Stimulated activated memory B cell treated with anti-CD40 and anti-IgM and Interleukin-4, amounts not matched to agents 10 μg/mL and 1 μg/mL and 100 μg/mL, for 72 hours (primary cell): ENCODE results near the gene CAMTA2.
"Not testable (repeated sequence)": the region's sequence is repeated elsewhere in the genome, so short reads cannot be mapped to it uniquely, and the experiment has no call there.

Experiments
- ATAC-seq: fragments of 150-1000 bp; cut with Tn5 transposase; 2 replicates; pipeline ENCODE4 v1.10.0; 2021
- H3K27ac Mint-ChIP-seq: one replicate; pipeline ENCODE4 v1.8.0; 2022; ENCODE audit warnings: mild to moderate bottlenecking, mixed read lengths
- H3K27me3 Mint-ChIP-seq: one replicate; pipeline ENCODE4 v1.8.0; 2022; ENCODE audit warnings: mixed read lengths
- H3K36me3 Mint-ChIP-seq: one replicate; pipeline ENCODE4 v1.8.0; 2022; ENCODE audit warnings: mixed read lengths
- H3K4me1 Mint-ChIP-seq: one replicate; pipeline ENCODE4 v1.8.0; 2022; ENCODE audit warnings: mixed read lengths
- H3K4me3 Mint-ChIP-seq: one replicate; pipeline ENCODE4 v1.8.0; 2022; ENCODE audit warnings: mild to moderate bottlenecking, moderate library complexity, mixed read lengths
- H3K9me3 Mint-ChIP-seq: one replicate; pipeline ENCODE4 v1.8.0; 2022; ENCODE audit warnings: mixed read lengths

CAMTA2 gene

DNA sequence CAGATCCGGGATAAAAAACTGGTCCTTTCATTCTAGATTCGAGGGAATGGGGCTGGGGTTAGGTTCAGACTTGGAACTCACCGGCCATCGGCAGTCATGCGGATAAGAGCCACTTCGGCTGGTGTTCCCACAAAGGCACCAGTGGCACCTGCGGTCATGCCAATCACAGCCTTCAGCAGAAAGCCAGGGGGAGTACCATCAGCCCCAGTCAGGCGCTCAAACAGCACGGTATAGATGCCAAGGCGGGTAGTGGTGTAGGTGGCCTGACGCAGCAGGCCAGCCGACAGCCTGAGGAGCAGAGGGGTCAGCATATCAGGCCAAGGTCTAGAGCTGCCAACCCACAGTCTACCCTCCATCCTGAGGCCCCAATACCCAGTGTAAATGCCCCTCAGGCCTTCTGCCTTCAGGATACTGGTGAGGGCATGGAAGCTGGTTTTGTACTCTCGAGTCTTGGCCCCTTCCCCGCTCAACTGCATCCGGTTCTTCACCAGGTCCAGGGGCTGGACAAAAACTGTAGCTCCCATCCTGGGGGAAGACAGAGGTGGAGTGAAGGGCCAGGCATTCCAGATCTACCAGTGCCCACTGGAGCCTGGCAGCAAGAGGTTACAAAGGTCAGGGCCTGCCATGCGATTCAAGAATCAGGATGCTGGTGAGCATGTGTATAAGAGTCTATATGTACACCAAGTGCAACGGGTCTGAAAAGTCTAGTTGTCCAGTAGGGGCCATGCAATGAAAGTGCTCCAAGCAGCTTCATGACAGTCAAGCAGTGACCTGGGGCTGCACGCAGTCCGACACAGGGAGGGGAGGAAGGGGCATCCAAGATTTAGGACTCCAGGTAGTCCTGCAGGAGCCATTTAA is 48.6 kb downstream of the CAMTA2 start:
- no peak for ATAC-seq
- peak overlapping the region; percentile 92 for H3K27ac Mint-ChIP-seq
- peaks cover 49% of the 10 kb centered on the region for H3K36me3 Mint-ChIP-seq
- H3K4me3 Mint-ChIP-seq: peak overlapping the region; percentile 91
- peaks cover 53% of the 10 kb centered on the region for H3K4me1 Mint-ChIP-seq
- peaks cover 7% of the 10 kb centered on the region for H3K27me3 Mint-ChIP-seq
- H3K9me3 Mint-ChIP-seq: no peaks in the 10 kb centered on the region

DNA sequence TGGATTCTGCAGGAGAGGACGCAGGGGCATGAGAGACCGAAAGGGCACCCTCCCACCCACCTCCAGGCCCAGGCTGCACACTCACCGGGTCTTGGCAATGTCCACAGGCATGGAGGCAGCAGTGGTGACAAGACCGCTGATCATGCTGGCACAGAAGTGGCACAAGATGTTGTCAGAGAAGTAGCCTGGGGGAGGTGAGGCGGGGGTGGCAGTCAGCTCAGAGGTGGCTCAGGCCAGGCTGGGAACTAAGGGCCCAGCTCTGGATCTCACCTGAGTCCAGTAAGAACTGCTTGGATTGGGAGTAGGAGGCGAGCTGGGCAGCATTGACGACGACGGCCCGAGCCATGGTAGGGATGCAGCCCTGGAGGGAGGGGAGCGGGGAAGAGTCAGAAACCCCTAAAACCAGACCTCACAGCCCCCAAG is 49.4 kb downstream of the CAMTA2 start:
- H3K36me3 Mint-ChIP-seq: peaks cover 43% of the 10 kb centered on the region
- peaks cover 11% of the 10 kb centered on the region for H3K27me3 Mint-ChIP-seq
- H3K27ac Mint-ChIP-seq: peak overlapping the region; percentile 92
- H3K4me1 Mint-ChIP-seq: peaks cover 53% of the 10 kb centered on the region
- H3K4me3 Mint-ChIP-seq: peak overlapping the region; percentile 91
- ATAC-seq: no peak
- H3K9me3 Mint-ChIP-seq: no peaks in the 10 kb centered on the region

DNA sequence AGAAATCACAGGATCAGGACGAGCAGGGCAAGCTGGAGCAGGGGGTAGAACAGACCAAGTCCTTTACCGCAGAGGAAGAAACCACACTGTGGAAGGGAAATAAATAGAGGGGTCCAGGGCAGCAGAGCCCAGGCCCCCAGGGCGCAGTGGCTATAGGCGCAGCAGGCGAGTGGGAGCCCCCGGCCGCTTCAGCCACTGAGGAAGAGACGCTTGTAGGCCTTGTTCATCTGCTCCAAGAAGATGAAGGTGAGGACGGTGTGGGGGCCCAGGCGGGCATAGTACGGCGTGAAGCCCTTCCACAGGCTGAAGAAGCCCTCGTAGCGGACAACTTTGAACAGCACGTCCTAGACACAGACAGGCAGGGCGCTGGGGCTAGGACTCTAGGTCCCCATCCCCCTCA is 49.9 kb downstream of the CAMTA2 start:
- H3K4me3 Mint-ChIP-seq: no peak overlapping the region
- peaks cover 38% of the 10 kb centered on the region for H3K36me3 Mint-ChIP-seq
- peaks cover 11% of the 10 kb centered on the region for H3K27me3 Mint-ChIP-seq
- no peak for ATAC-seq
- H3K4me1 Mint-ChIP-seq: peaks cover 53% of the 10 kb centered on the region
- H3K9me3 Mint-ChIP-seq: no peaks in the 10 kb centered on the region
- no peak overlapping the region for H3K27ac Mint-ChIP-seq

DNA sequence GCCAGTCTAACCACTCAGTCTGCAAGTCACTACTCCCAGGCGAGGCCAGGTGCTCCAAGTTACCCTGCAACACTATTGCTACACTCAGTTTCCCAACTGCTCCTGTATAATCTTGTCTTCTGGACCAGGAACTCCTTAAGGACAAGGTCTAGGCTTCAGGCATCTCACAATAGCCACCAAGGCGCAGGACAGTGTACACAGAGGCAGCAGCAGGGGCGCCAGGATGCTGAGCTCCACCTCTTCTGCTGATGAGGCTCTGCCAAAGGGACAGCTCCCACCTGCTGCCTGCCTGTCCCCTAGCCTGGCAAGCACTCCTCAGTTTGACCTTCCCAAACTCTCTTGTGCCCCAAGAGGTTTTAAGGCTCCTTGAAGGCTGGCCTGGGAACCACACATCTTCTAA is 51.0 kb downstream of the CAMTA2 start:
- Mint-ChIP-seq H3K9me3 (no peaks in the 10 kb centered on the region), H3K4me1 (peaks cover 50% of the 10 kb centered on the region), H3K4me3 (no peak overlapping the region), H3K36me3 (peaks cover 37% of the 10 kb centered on the region), H3K27ac (no peak overlapping the region), H3K27me3 (peaks cover 11% of the 10 kb centered on the region)
- no peak for ATAC-seq

- Mint-ChIP-seq H3K27ac (no peak overlapping the region), H3K36me3 (peaks cover 37% of the 10 kb centered on the region), H3K4me1 (peaks cover 51% of the 10 kb centered on the region), H3K9me3 (no peaks in the 10 kb centered on the region), H3K27me3 (peaks cover 11% of the 10 kb centered on the region), H3K4me3 (no peak overlapping the region)
- no peak for ATAC-seq
Observed at GRCh38 chr17:4935650-4936049, 51.8 kb downstream of the CAMTA2 start.

DNA sequence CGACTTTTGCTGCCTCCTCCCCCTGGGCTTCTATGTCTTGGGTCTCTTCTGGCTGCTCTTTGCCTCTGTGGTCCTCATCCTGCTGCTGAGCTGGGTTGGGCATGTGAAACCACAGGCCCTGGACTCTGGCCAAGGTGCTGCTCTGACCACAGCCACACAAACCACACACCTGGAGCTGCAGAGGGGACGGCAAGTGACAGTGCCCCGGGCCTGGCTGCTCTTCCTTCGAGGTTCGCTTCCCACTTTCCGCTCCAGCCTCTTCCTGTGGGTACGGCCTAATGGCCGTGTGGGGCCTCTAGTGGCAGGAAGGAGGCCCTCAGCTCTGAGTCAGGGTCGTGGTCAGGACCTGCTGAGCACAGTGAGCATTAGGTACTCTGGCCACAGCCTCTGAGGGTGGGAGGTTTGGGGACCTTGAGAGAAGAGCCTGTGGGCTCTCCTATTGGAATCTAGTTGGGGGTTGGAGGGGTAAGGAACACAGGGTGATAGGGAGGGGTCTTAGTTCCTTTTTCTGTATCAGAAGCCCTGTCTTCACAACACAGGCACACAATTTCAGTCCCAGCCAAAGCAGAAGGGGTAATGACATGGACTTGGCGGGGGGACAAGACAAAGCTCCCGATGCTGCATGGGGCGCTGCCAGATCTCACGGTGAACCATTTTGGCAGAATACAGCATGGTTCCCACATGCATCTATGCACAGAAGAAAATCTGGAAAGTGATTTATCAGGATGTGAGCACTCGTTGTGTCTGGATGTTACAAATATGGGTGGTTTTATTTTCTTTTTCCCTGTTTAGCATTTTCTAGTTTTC is 53.1 kb downstream of the CAMTA2 start:
- H3K4me1 Mint-ChIP-seq: peaks cover 52% of the 10 kb centered on the region
- peaks cover 39% of the 10 kb centered on the region for H3K36me3 Mint-ChIP-seq
- H3K4me3 Mint-ChIP-seq: peak overlapping the region; percentile 19
- H3K9me3 Mint-ChIP-seq: no peaks in the 10 kb centered on the region
- ATAC-seq: no peak
- peak overlapping the region; percentile 73 for H3K27ac Mint-ChIP-seq
- H3K27me3 Mint-ChIP-seq: peaks cover 11% of the 10 kb centered on the region

- ATAC-seq: no peak
- H3K4me3 Mint-ChIP-seq: no peak overlapping the region
- peaks cover 11% of the 10 kb centered on the region for H3K27me3 Mint-ChIP-seq
- peak overlapping the region; percentile 73 for H3K27ac Mint-ChIP-seq
- peaks cover 39% of the 10 kb centered on the region for H3K36me3 Mint-ChIP-seq
- H3K4me1 Mint-ChIP-seq: peaks cover 45% of the 10 kb centered on the region
- H3K9me3 Mint-ChIP-seq: no peaks in the 10 kb centered on the region
Observed at GRCh38 chr17:4933646-4934045, 53.8 kb downstream of the CAMTA2 start.

DNA sequence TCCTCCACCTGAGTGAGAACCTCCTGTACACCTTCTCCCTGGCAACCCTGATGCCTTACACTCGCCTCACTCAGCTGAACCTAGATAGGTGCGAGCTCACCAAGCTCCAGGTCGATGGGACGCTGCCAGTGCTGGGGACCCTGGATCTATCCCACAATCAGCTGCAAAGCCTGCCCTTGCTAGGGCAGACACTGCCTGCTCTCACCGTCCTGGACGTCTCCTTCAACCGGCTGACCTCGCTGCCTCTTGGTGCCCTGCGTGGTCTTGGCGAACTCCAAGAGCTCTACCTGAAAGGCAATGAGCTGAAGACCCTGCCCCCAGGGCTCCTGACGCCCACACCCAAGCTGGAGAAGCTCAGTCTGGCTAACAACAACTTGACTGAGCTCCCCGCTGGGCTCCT is 54.7 kb downstream of the CAMTA2 start:
- no peak for ATAC-seq
- H3K36me3 Mint-ChIP-seq: peaks cover 34% of the 10 kb centered on the region
- H3K27me3 Mint-ChIP-seq: peaks cover 11% of the 10 kb centered on the region
- H3K4me1 Mint-ChIP-seq: peaks cover 39% of the 10 kb centered on the region
- H3K4me3 Mint-ChIP-seq: no peak overlapping the region
- no peak overlapping the region for H3K27ac Mint-ChIP-seq
- no peaks in the 10 kb centered on the region for H3K9me3 Mint-ChIP-seq

DNA sequence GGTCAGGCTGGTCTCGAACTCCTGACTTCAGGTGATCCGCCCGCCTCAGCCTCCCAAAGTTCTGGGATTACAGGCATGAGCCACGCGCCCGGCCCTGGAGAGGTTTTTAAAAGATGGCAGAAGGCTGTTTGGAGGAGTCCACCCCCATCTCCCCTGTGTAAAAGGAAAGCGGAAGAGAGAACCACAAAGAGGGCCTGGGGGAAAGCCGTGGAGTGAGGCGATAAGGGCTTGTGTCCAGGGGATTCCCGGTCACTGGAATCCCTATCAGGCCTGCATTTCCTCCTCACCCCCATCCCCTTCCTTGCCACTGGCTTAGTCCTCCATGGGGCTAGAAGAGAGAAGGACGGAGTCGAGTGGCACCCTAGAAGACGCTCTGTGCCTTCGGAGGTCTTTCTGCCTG is 55.5 kb downstream of the CAMTA2 start, which contains the start of gene GP1BA:
Gene GP1BA, plus strand, starts transcription at position 315 of the 400 bp plus-strand sequence. CDS start 328 bp downstream, outside the sequence.
- H3K4me1 Mint-ChIP-seq: peaks cover 39% of the 10 kb centered on the region
- H3K9me3 Mint-ChIP-seq: no peaks in the 10 kb centered on the region
- H3K4me3 Mint-ChIP-seq: no peak within 1 kb of the TSS
- H3K36me3 Mint-ChIP-seq: peaks cover 29% of the 10 kb centered on the region
- peak; percentile 64 for ATAC-seq
- H3K27me3 Mint-ChIP-seq: peaks cover 11% of the 10 kb centered on the region
- H3K27ac Mint-ChIP-seq: peak within 1 kb of the TSS; percentile 14

DNA sequence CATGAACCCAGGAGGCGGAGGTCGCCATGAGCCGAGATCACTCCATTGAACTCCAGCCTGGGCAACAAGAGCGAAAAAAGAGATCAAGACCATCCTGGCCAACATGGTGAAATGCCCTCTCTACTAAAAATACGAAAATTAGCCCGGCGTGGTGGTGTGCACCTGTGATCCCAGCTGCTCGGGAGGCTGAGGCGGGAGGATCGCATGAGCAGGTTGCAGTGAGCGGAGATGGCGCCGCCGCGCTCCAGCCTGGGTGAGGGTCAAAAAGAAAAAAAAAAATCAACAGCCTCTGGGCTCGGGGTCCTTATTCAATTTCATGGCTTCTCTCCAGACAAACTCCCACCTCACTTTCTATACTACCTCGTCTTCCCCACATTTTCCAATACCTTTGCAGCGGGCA is 58.6 kb downstream of the CAMTA2 start:
- H3K36me3 Mint-ChIP-seq: peaks cover 19% of the 10 kb centered on the region
- no peak overlapping the region for H3K4me3 Mint-ChIP-seq
- peaks cover 36% of the 10 kb centered on the region for H3K4me1 Mint-ChIP-seq
- ATAC-seq: no peak
- H3K27ac Mint-ChIP-seq: no peak overlapping the region
- no peaks in the 10 kb centered on the region for H3K9me3 Mint-ChIP-seq
- peaks cover 4% of the 10 kb centered on the region for H3K27me3 Mint-ChIP-seq

DNA sequence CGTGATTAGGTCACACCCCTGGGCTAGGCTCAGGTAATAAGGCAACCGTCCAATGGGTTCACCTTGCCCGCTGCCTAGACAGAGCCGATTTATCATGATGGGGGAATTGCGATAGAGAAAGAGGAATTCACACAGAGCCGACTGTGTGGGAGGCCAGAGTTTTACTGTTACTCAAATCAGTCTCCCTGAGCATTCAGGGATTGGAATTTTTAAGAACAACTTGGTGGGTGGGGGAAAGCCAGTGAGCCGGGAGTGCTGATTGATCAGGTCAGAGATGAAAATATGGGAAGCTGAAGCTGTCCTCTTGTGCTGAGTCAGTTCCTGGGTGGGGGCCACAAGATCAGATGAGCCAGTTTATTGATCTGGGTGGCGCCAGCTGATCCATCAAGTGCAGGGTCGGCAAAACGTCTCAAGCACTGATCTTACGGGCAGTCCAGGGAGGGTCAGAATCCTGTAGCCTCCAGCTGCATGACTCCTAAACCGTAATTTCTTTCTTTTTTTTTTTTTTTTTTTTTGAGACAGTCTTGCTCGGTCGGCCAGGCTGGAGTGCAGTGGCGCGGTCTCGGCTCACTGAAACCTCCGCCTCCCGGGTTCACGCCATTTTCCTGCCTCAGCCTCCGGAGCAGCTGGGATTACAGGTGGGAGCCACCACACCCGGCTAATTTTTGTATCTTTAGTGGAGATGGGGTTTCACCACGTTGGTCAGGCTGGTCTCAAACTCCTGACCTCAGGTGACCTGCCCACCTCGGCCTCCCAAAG is 60.7 kb downstream of the CAMTA2 start:
- H3K4me1 Mint-ChIP-seq: peaks cover 18% of the 10 kb centered on the region
- peaks cover 15% of the 10 kb centered on the region for H3K36me3 Mint-ChIP-seq
- not testable (repeated sequence) for H3K27me3 Mint-ChIP-seq, ATAC-seq, H3K9me3 Mint-ChIP-seq, H3K27ac Mint-ChIP-seq, H3K4me3 Mint-ChIP-seq

- H3K4me1 Mint-ChIP-seq: peaks cover under 1% of the 10 kb centered on the region
- no peak for ATAC-seq
- no peak overlapping the region for H3K4me3 Mint-ChIP-seq
- no peaks in the 10 kb centered on the region for H3K9me3 Mint-ChIP-seq
- H3K27me3 Mint-ChIP-seq: no peaks in the 10 kb centered on the region
- no peaks in the 10 kb centered on the region for H3K36me3 Mint-ChIP-seq
- H3K27ac Mint-ChIP-seq: no peak overlapping the region
Observed at GRCh38 chr17:4921320-4921719, 66.2 kb downstream of the CAMTA2 start.

- H3K4me3 Mint-ChIP-seq: no peak overlapping the region
- no peaks in the 10 kb centered on the region for H3K36me3 Mint-ChIP-seq
- ATAC-seq: no peak
- no peaks in the 10 kb centered on the region for H3K4me1 Mint-ChIP-seq
- H3K27me3 Mint-ChIP-seq: no peaks in the 10 kb centered on the region
- no peaks in the 10 kb centered on the region for H3K9me3 Mint-ChIP-seq
- H3K27ac Mint-ChIP-seq: no peak overlapping the region
Observed at GRCh38 chr17:4920351-4921048, 67.0 kb downstream of the CAMTA2 start.

- H3K4me1 Mint-ChIP-seq: no peaks in the 10 kb centered on the region
- no peaks in the 10 kb centered on the region for H3K27me3 Mint-ChIP-seq
- no peak overlapping the region for H3K4me3 Mint-ChIP-seq
- H3K27ac Mint-ChIP-seq: no peak overlapping the region
- no peak for ATAC-seq
- H3K36me3 Mint-ChIP-seq: no peaks in the 10 kb centered on the region
- no peaks in the 10 kb centered on the region for H3K9me3 Mint-ChIP-seq
Observed at GRCh38 chr17:4919511-4920047, 67.9 kb downstream of the CAMTA2 start.
